Fibroblast of lung (primary cell): ENCODE data around the gene KIAA1586. TPM values are rescaled to one million over a fixed set of nuclear protein-coding genes. Genes with fewer than 3 reads are reported as not detected.
"Not testable (repeated sequence)": the region's sequence is repeated elsewhere in the genome, so short reads cannot be mapped to it uniquely, and the experiment has no call there.

ENCODE experiments used
- DNase-seq, 2 donors: peaks; one replicate each; pipeline versions ENCODE4 v3.0.0 to v3.0.0-alpha.2; 2010; ENCODE audit warnings: low read depth in 2 of 2
- H2AFZ ChIP-seq: 2 replicates; pipeline ENCODE4 v1.5.1; 2012; ENCODE audit warnings: low read length, control low read depth, inconsistent platforms
- H3K27ac ChIP-seq: 2 replicates; pipeline ENCODE4 v1.5.1; 2011; ENCODE audit warnings: low read length, control low read depth; ENCODE audit not compliant: insufficient read depth
- H3K27me3 ChIP-seq: 2 replicates; pipeline ENCODE4 v1.5.1; 2011; ENCODE audit warnings: mild to moderate bottlenecking, low read length; ENCODE audit not compliant: control insufficient read depth, insufficient read depth
- H3K36me3 ChIP-seq: 2 replicates; pipeline ENCODE4 v1.5.1; 2011; ENCODE audit warnings: low read length; ENCODE audit not compliant: control insufficient read depth, insufficient read depth
- H3K4me1 ChIP-seq: 2 replicates; pipeline ENCODE4 v1.5.1; 2011; ENCODE audit warnings: low read length; ENCODE audit not compliant: control insufficient read depth, insufficient read depth; ENCODE audit errors: extremely low read depth
- H3K4me2 ChIP-seq: 2 replicates; pipeline ENCODE4 v1.5.1; 2011; ENCODE audit warnings: low read length, control low read depth; ENCODE audit not compliant: insufficient read depth; ENCODE audit errors: extremely low read depth
- H3K4me3 ChIP-seq, 4 experiments: fragments of 200-600 bp in 1 of 4; sonication (generic) in 1 of 4; replicated peaks in 1 of 4; 2 replicates each; pipeline ENCODE4 v1.5.1; 2011 to 2016; ENCODE audit warnings: low read length in 4 of 4, low read depth in 3 of 4, mild to moderate bottlenecking in 3 of 4, control low read depth in 2 of 4, inconsistent platforms in 1 of 4, mixed read lengths in 1 of 4; ENCODE audit not compliant: insufficient read depth in 1 of 4; ENCODE audit errors: control extremely low read depth in 1 of 4
- H3K79me2 ChIP-seq: 2 replicates; pipeline ENCODE4 v1.5.1; 2012; ENCODE audit warnings: mild to moderate bottlenecking, low read length, inconsistent platforms; ENCODE audit not compliant: control insufficient read depth, insufficient read depth
- H3K9ac ChIP-seq: 2 replicates; pipeline ENCODE4 v1.5.1; 2011; ENCODE audit warnings: mild to moderate bottlenecking, low read length, control low read depth; ENCODE audit not compliant: insufficient read depth
- H3K9me3 ChIP-seq: 2 replicates; pipeline ENCODE4 v1.5.1; 2012; ENCODE audit warnings: low read depth, low read length; ENCODE audit not compliant: control insufficient read depth, insufficient read depth
- H4K20me1 ChIP-seq: 2 replicates; pipeline ENCODE4 v1.5.1; 2011; ENCODE audit warnings: low read length; ENCODE audit not compliant: control insufficient read depth, insufficient read depth; ENCODE audit errors: extremely low read depth
- EZH2 ChIP-seq: IDR thresholded peaks from 2 replicates; pipeline ENCODE4 v1.5.1; 2012; ENCODE audit warnings: low read length, control low read depth, mild to moderate bottlenecking; ENCODE audit errors: missing control alignments
- polyA plus RNA-seq, 2 donors: library from polyadenylated mRNA; depleted of rRNA in 1 of 2; stranded (reverse) in 1 of 2; unstranded in 1 of 2; fragments of >200 nt; gene quantifications; 2 replicates each; pipeline ENCODE4 v1.2.1, GENCODE V29; 2011 to 2012; ENCODE audit warnings: missing spikeins in 1 of 2
- total RNA-seq: library from RNA; depleted of rRNA; stranded (reverse); fragments of >200 nt; gene quantifications from 2 replicates; pipeline ENCODE4 v1.2.1, GENCODE V29; 2014
- TF ChIP-seq, protein P1 (sequence below), 2 donors: IDR thresholded peaks in 1 of 2; conservative IDR thresholded peaks in 1 of 2; 1 replicate in 1 of 2; 2 replicates in 1 of 2; pipeline ENCODE4 v1.5.1; 2011 to 2012; ENCODE audit warnings: low read length in 2 of 2, control low read depth in 1 of 2, inconsistent platforms in 1 of 2, low read depth in 1 of 2, mild to moderate bottlenecking in 1 of 2

Gene KIAA1586
- total and polyA plus RNA-seq, 2 donors (not counting 1 experiment from before 2014, with no cell fraction given) = 7.8 to 17.3 TPM

- H3K27me3 ChIP-seq, H3K4me1 ChIP-seq, H3K27ac ChIP-seq, H3K9ac ChIP-seq, H3K36me3 ChIP-seq, DNase-seq, H4K20me1 ChIP-seq, H2AFZ ChIP-seq, H3K9me3 ChIP-seq: not testable (repeated sequence)
- Histone ChIP-seq H3K4me2 (peak overlapping the region; percentile 86), H3K4me3 (peak overlapping the region; percentile 25 to 54 (median 36)), H3K79me2 (peaks cover 47% of the 10 kb centered on the region)
Measured at GRCh38 chr6:57091375-57091774, 44.9 kb downstream of the KIAA1586 start.

DNA sequence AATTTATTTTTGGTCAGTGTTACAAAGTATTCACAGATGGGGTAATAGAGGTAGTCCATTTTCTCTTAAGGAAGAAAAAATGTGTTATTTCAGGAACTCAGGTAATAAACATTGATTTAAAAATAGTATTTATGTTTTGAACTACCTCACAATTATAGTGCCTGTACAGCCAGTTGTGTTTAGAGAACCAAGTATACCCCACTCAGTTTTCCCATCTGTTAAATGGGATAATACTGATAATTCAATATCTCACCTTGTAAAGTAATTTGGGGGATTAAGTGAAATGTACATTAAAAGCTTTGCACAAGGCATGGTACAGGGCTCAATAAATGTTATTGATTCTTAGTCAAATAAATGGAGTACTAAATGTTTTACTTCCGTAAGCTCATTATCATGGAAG lies 48.2 kb downstream of the KIAA1586 start:
- no peak for DNase-seq
- Histone ChIP-seq H3K4me1 (no peaks in the 10 kb centered on the region), H3K79me2 (peaks cover 64% of the 10 kb centered on the region), H2AFZ (no peak overlapping the region), H3K36me3 (peaks cover 6% of the 10 kb centered on the region), H3K4me2 (no peak overlapping the region), H3K27me3 (no peaks in the 10 kb centered on the region), H3K27ac (no peak overlapping the region), H3K9ac (no peak overlapping the region), H3K9me3 (no peaks in the 10 kb centered on the region), H4K20me1 (no peaks in the 10 kb centered on the region), H3K4me3 (no peak overlapping the region)
- no peak for TF ChIP-seq EZH2
- TF ChIP-seq, protein P1, sequence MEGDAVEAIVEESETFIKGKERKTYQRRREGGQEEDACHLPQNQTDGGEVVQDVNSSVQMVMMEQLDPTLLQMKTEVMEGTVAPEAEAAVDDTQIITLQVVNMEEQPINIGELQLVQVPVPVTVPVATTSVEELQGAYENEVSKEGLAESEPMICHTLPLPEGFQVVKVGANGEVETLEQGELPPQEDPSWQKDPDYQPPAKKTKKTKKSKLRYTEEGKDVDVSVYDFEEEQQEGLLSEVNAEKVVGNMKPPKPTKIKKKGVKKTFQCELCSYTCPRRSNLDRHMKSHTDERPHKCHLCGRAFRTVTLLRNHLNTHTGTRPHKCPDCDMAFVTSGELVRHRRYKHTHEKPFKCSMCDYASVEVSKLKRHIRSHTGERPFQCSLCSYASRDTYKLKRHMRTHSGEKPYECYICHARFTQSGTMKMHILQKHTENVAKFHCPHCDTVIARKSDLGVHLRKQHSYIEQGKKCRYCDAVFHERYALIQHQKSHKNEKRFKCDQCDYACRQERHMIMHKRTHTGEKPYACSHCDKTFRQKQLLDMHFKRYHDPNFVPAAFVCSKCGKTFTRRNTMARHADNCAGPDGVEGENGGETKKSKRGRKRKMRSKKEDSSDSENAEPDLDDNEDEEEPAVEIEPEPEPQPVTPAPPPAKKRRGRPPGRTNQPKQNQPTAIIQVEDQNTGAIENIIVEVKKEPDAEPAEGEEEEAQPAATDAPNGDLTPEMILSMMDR (conservative IDR thresholded peaks at IDR 0.05 in 1 of 2, IDR thresholded peaks at IDR 0.05 in 1 of 2; ENCODE audit: low read depth in 1 of 2, low read length in 2 of 2) = no peak

DNA sequence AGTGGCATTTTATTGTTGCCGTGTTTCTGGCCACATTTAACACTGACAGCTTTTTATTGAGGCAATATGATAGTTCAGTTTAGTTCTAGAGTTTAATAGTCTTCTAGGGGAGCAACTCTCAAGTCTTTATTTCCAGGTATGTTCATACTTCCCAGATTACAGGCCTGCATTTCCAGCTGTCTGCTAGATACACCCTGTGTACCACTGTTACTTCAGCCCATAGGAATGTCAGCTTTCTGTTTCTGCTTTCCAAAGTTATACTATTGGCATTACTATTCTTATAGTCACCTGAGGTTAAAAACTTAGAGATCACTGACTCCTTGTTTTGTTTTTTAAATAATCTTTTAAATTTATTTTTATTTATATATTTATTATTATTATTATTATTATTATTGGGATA lies 51.1 kb downstream of the KIAA1586 start:
- TF ChIP-seq, protein P1 (conservative IDR thresholded peaks at IDR 0.05 in 1 of 2, IDR thresholded peaks at IDR 0.05 in 1 of 2; ENCODE audit: low read depth in 1 of 2, low read length in 2 of 2) = no peak
- TF ChIP-seq EZH2 = no peak
- no peak overlapping the region for H3K4me2 ChIP-seq
- no peaks in the 10 kb centered on the region for H3K4me1 ChIP-seq
- H3K79me2 ChIP-seq = peaks cover 71% of the 10 kb centered on the region
- no peaks in the 10 kb centered on the region for H4K20me1 ChIP-seq
- no peaks in the 10 kb centered on the region for H3K9me3 ChIP-seq
- no peak overlapping the region for H3K9ac ChIP-seq
- H3K27ac ChIP-seq = no peak overlapping the region
- no peak overlapping the region for H3K4me3 ChIP-seq
- H2AFZ ChIP-seq = no peak overlapping the region
- peak in 1 of 2 donors; percentile 71 for DNase-seq
- no peaks in the 10 kb centered on the region for H3K27me3 ChIP-seq
- peaks cover 18% of the 10 kb centered on the region for H3K36me3 ChIP-seq
